Measurements from ENCODE around the gene CLDN12. TPM values are rescaled to one million over a fixed set of nuclear protein-coding genes. Genes with fewer than 3 reads are reported as not detected.

The CLDN12 gene
- total RNA-seq, 1 experiment from 2014 or later: 25.5 TPM

DNA sequence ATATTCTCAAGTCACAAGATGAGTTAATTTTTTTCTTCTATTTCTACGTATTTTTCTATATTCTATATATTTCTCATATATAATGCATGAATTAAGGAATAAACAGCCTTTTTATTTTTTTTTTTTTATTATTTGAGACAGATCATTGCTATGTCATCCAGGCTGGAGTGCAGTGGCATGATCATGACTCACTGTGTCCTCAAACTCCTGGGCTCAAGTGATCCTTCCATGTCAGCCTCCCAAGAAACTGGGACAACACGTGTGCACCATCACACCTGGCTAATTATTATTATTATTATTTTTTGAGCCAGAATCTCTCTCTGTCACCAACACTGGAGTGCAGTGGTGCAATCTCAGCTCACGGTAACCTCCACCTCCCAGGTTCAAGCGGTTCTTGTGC lies 1.5 kb downstream of the CLDN12 start:
- TF ChIP-seq POLR2AphosphoS5 (IDR thresholded peaks at IDR 0.05; ENCODE audit: low read depth, low read length) (no peak), REST (IDR thresholded peaks at IDR 0.05; ENCODE audit: insufficient read depth in 1 of 2, low read depth in 2 of 2, low read length in 1 of 2) (no peak), TCF7L2 (IDR thresholded peaks at IDR 0.05; ENCODE audit: low read depth, low read length) (no peak), SIN3A (IDR thresholded peaks at IDR 0.05; ENCODE audit: borderline replicate concordance, insufficient read depth, low read depth, low read length) (no peak)
- TF ChIP-seq, protein P1, sequence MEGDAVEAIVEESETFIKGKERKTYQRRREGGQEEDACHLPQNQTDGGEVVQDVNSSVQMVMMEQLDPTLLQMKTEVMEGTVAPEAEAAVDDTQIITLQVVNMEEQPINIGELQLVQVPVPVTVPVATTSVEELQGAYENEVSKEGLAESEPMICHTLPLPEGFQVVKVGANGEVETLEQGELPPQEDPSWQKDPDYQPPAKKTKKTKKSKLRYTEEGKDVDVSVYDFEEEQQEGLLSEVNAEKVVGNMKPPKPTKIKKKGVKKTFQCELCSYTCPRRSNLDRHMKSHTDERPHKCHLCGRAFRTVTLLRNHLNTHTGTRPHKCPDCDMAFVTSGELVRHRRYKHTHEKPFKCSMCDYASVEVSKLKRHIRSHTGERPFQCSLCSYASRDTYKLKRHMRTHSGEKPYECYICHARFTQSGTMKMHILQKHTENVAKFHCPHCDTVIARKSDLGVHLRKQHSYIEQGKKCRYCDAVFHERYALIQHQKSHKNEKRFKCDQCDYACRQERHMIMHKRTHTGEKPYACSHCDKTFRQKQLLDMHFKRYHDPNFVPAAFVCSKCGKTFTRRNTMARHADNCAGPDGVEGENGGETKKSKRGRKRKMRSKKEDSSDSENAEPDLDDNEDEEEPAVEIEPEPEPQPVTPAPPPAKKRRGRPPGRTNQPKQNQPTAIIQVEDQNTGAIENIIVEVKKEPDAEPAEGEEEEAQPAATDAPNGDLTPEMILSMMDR (IDR thresholded peaks at IDR 0.05): no peak
- DNase-seq (ENCODE audit: low read depth, low spot score): no peak
- peak overlapping the region in 1 of 2 experiments; percentile 98; a peak in 1 of 4 replicates for H3K4me3 ChIP-seq (ENCODE audit: low read depth in 2 of 2, low read length in 2 of 2)
- peaks cover 7% of the 10 kb centered on the region for H3K36me3 ChIP-seq (ENCODE audit: control insufficient read depth, insufficient read depth, low read length)
- in situ Hi-C loops (cut with HindIII; ENCODE audit: low pct_unique_long_range_greater_than_20kb, low sequenced_read_pairs) (no loop called here), intact Hi-C loops (cut with micrococcal nuclease; ENCODE audit: unreplicated experiment) (no loop called here)
- ChIA-PET POLR2A (no interaction called here), CTCF (no interaction called here)
- no peaks in the 10 kb centered on the region; the same call in 1 of the 2 replicates for H3K27me3 ChIP-seq (ENCODE audit: control insufficient read depth, insufficient read depth, low read length)
- H3K4me1 ChIP-seq (ENCODE audit: control insufficient read depth, insufficient read depth, low read length): peaks cover 4% of the 10 kb centered on the region; the same call in 1 of the 2 replicates
- no peak for ATAC-seq
- no TSS peak for BruUV-seq (replicated peaks)
- no peaks in the 10 kb centered on the region for H3K9me3 ChIP-seq (ENCODE audit: control insufficient read depth, insufficient read depth, low read depth, low read length)
- H3K27ac ChIP-seq (ENCODE audit: low read length): peak overlapping the region; percentile 64; the same call in 1 of the 2 replicates

DNA sequence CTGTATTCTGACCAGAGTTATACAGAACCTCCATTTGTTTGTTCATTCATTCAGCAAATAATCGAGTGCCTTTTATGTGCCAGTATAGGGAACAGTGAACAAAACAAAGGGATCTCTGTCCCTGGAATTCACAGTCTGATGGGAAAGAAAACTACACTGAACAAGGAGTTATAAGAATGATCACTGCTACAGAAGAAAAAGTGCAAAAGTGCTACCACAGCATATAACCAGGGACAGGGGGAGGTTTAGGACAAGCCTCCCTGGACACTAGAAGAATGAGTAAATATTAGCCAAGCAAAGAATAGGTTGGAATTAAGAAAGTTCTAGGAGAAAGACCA lies 4.2 kb downstream of the CLDN12 start:
- Histone ChIP-seq H3K27ac (ENCODE audit: low read length) (no peak overlapping the region), H3K4me3 (ENCODE audit: low read depth in 2 of 2, low read length in 2 of 2) (no peak overlapping the region), H3K4me1 (ENCODE audit: control insufficient read depth, insufficient read depth, low read length) (peaks cover 4% of the 10 kb centered on the region; the same call in 1 of the 2 replicates), H3K36me3 (ENCODE audit: control insufficient read depth, insufficient read depth, low read length) (peaks cover 7% of the 10 kb centered on the region), H3K27me3 (ENCODE audit: control insufficient read depth, insufficient read depth, low read length) (no peaks in the 10 kb centered on the region; the same call in 1 of the 2 replicates), H3K9me3 (ENCODE audit: control insufficient read depth, insufficient read depth, low read depth, low read length) (no peaks in the 10 kb centered on the region)
- ChIA-PET POLR2A (no interaction called here), CTCF (no interaction called here)
- intact Hi-C loops (cut with micrococcal nuclease; ENCODE audit: unreplicated experiment) (no loop called here), in situ Hi-C loops (cut with HindIII; ENCODE audit: low pct_unique_long_range_greater_than_20kb, low sequenced_read_pairs) (no loop called here)
- no peak for DNase-seq (ENCODE audit: low read depth, low spot score)
- no peak for ATAC-seq
- TF ChIP-seq TCF7L2 (IDR thresholded peaks at IDR 0.05; ENCODE audit: low read depth, low read length): no peak
- TF ChIP-seq, protein P1 (IDR thresholded peaks at IDR 0.05): no peak
- no peak for TF ChIP-seq POLR2AphosphoS5 (IDR thresholded peaks at IDR 0.05; ENCODE audit: low read depth, low read length)
- BruUV-seq (replicated peaks): TSS peak; percentile 39
